Measurements from ENCODE around the gene NR1I2.

NR1I2 gene

DNA sequence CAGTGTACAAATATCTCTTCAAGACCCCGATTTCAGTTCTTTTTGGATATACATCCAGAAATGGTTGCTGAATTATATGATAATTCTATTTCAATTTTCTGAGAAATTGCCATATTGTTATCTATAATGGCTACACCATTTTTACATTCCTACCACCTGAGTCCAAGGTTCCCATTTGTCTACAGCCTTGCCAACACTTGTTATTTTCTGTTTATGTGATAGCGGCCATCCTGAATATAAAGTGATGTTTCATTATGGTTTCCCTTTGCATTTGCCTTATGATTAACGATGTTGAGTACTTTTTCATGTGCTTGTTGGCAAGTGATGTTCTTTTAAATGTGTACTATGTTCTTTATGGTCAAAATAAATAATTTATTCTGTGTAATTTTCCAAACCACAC lies 8.5 kb downstream of the NR1I2 start:
- Histone ChIP-seq H3K36me3 (no peaks in the 10 kb centered on the region), H3K4me1 (ENCODE audit: control insufficient read depth in 1 of 2, insufficient read depth in 1 of 2, low read depth in 1 of 2, low read length in 1 of 2) (no peaks in the 10 kb centered on the region), H3K27ac (no peak overlapping the region), H3K27me3 (no peaks in the 10 kb centered on the region), H3K4me3 (ENCODE audit: low read depth in 1 of 2, low read length in 1 of 2) (no peak overlapping the region), H3K9me3 (no peaks in the 10 kb centered on the region)
- TF ChIP-seq, protein P1, sequence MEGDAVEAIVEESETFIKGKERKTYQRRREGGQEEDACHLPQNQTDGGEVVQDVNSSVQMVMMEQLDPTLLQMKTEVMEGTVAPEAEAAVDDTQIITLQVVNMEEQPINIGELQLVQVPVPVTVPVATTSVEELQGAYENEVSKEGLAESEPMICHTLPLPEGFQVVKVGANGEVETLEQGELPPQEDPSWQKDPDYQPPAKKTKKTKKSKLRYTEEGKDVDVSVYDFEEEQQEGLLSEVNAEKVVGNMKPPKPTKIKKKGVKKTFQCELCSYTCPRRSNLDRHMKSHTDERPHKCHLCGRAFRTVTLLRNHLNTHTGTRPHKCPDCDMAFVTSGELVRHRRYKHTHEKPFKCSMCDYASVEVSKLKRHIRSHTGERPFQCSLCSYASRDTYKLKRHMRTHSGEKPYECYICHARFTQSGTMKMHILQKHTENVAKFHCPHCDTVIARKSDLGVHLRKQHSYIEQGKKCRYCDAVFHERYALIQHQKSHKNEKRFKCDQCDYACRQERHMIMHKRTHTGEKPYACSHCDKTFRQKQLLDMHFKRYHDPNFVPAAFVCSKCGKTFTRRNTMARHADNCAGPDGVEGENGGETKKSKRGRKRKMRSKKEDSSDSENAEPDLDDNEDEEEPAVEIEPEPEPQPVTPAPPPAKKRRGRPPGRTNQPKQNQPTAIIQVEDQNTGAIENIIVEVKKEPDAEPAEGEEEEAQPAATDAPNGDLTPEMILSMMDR (IDR thresholded peaks at IDR 0.05) = no peak

- Histone ChIP-seq H3K4me3 (ENCODE audit: low read depth in 1 of 2, low read length in 1 of 2) (no peak overlapping the region), H3K27me3 (no peaks in the 10 kb centered on the region), H3K4me1 (ENCODE audit: control insufficient read depth in 1 of 2, insufficient read depth in 1 of 2, low read depth in 1 of 2, low read length in 1 of 2) (no peaks in the 10 kb centered on the region), H3K36me3 (no peaks in the 10 kb centered on the region), H3K27ac (no peak overlapping the region), H3K9me3 (no peaks in the 10 kb centered on the region)
- TF ChIP-seq, protein P1 (IDR thresholded peaks at IDR 0.05) = no peak
Measured at GRCh38 chr3:119792270-119792669, 10.4 kb downstream of the NR1I2 start.

DNA sequence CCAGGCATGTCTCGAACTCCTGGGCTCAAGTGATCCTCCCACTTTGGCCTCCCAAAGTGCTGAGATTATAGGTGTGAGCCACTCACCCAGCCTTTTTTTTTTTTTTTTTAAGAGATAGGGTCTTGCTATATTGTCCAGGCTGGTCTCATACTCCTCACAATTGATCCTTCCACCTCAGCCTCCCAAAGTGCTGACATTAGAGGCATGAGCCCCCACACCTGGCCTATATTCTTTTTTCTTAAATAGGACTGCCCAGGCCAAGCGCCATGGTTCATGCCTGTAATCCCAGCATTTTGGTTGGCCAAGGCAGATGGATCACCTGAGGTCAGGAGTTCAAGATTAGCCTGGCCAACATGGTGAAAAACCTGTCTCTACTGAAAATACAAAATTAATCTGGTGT lies 12.5 kb downstream of the NR1I2 start:
- no peak overlapping the region for H3K4me3 ChIP-seq (ENCODE audit: low read depth in 1 of 2, low read length in 1 of 2)
- H3K27me3 ChIP-seq = no peaks in the 10 kb centered on the region
- no peaks in the 10 kb centered on the region for H3K9me3 ChIP-seq
- no peaks in the 10 kb centered on the region for H3K36me3 ChIP-seq
- H3K27ac ChIP-seq = no peak overlapping the region
- TF ChIP-seq, protein P1 (IDR thresholded peaks at IDR 0.05) = no peak
- no peaks in the 10 kb centered on the region for H3K4me1 ChIP-seq (ENCODE audit: control insufficient read depth in 1 of 2, insufficient read depth in 1 of 2, low read depth in 1 of 2, low read length in 1 of 2)

DNA sequence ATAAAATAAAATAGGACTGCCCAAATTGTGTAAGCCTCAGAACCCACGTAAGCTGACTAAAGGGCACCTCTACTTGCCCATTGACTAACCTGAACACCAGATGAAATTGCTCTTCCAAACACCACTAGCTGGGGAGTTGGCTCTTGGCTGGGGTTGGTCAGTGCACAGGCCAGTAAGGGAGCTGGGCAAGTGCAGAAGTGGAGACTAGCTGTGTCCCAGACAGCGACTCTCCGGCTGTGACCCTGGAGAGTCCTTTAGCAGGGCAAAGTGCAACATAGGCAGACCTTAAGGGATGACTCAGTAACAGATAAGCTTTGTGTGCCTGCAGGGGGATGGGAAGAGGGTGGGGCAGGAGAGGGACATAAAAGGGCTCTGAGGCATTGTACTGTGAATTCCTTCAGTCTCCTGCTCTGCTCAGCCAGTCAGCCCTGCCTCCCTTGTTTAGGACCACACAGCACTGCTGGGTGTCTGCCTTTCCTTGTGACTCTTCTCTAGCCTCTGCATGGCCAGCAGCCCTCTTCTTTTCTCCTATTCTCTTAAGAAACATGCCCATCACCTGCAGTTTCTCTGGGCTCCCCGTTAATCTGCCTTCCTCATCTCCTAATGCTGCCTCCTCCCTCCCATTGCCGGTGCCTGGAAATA lies 13.2 kb downstream of the NR1I2 start:
- H3K36me3 ChIP-seq = no peaks in the 10 kb centered on the region
- no peak overlapping the region for H3K27ac ChIP-seq
- TF ChIP-seq, protein P1 (IDR thresholded peaks at IDR 0.05) = no peak
- H3K9me3 ChIP-seq = no peaks in the 10 kb centered on the region
- H3K27me3 ChIP-seq = no peaks in the 10 kb centered on the region
- no peak overlapping the region for H3K4me3 ChIP-seq (ENCODE audit: low read depth in 1 of 2, low read length in 1 of 2)
- H3K4me1 ChIP-seq (ENCODE audit: control insufficient read depth in 1 of 2, insufficient read depth in 1 of 2, low read depth in 1 of 2, low read length in 1 of 2) = no peaks in the 10 kb centered on the region

- TF ChIP-seq, protein P1 (IDR thresholded peaks at IDR 0.05) = no peak
- no peaks in the 10 kb centered on the region for H3K4me1 ChIP-seq (ENCODE audit: control insufficient read depth in 1 of 2, insufficient read depth in 1 of 2, low read depth in 1 of 2, low read length in 1 of 2)
- no peak overlapping the region for H3K4me3 ChIP-seq (ENCODE audit: low read depth in 1 of 2, low read length in 1 of 2)
- no peak overlapping the region for H3K27ac ChIP-seq
- no peaks in the 10 kb centered on the region for H3K27me3 ChIP-seq
- H3K36me3 ChIP-seq = no peaks in the 10 kb centered on the region
- no peaks in the 10 kb centered on the region for H3K9me3 ChIP-seq
Measured at GRCh38 chr3:119795849-119796248, 13.9 kb downstream of the NR1I2 start.
